ENCODE measurements around the gene PKIB. TPM values are rescaled to one million over a fixed set of nuclear protein-coding genes. Genes with fewer than 3 reads are reported as not detected.

Gene PKIB
- total RNA-seq, 4 donors from 2014 or later: 0.57 to 13.4 (median 2.4) TPM

GRCh38 chr6:122640366-122640765 is 30.2 kb downstream of the PKIB start:
- TF ChIP-seq CTCF (IDR thresholded peaks at IDR 0.05; ENCODE audit: low read depth): no peak

- TF ChIP-seq CTCF (IDR thresholded peaks at IDR 0.05; ENCODE audit: low read depth): no peak
These were observed 31.6 kb downstream of the PKIB start for GRCh38 chr6:122641819-122642218.

- no peak for TF ChIP-seq CTCF (IDR thresholded peaks at IDR 0.05; ENCODE audit: low read depth)
These were observed 35.1 kb downstream of the PKIB start for GRCh38 chr6:122645256-122645655.

GRCh38 chr6:122647765-122648164 is 37.6 kb downstream of the PKIB start:
- no peak for TF ChIP-seq CTCF (IDR thresholded peaks at IDR 0.05; ENCODE audit: low read depth)

GRCh38 chr6:122648726-122649125 is 38.5 kb downstream of the PKIB start:
- no peak for TF ChIP-seq CTCF (IDR thresholded peaks at IDR 0.05; ENCODE audit: low read depth)

GRCh38 chr6:122649701-122650100 is 39.5 kb downstream of the PKIB start:
- no peak for TF ChIP-seq CTCF (IDR thresholded peaks at IDR 0.05; ENCODE audit: low read depth)

- TF ChIP-seq CTCF (IDR thresholded peaks at IDR 0.05; ENCODE audit: low read depth): no peak
These were observed 40.2 kb downstream of the PKIB start for GRCh38 chr6:122650403-122650802.

All from subcutaneous adipose tissue (tissue), 4 donors.